Activated CD4-positive, alpha-beta T cell treated with anti-CD3 and anti-CD28 coated beads, Interleukin-2, amount 10 ng/mL, durations not matched to agents 7 days and 5 days (primary cell): ENCODE data around the gene TEX47. TPM values are rescaled to one million over a fixed set of nuclear protein-coding genes. Genes with fewer than 3 reads are reported as not detected.

Source experiments
- CTCF ChIA-PET: fragments of 350-600 bp; sonication (Branson Sonifier 250); formaldehyde crosslinking; loops from one replicate; lab custom pipeline; 2021; ENCODE audit warnings: antibody characterized with exemption; lab: Charles Lee
- POLR2A ChIA-PET: fragments of 350-600 bp; sonication (Branson Sonifier 250); formaldehyde crosslinking; loops from one replicate; lab custom pipeline; 2021; ENCODE audit warnings: antibody characterized with exemption; lab: Charles Lee
- DNase-seq: peaks from one replicate; pipeline ENCODE4 v3.0.0-alpha.2; 2020
- H3K27ac Mint-ChIP-seq: one replicate; pipeline ENCODE4 v1.8.0; 2021; ENCODE audit warnings: mild to moderate bottlenecking, moderate library complexity, mixed read lengths
- H3K27me3 Mint-ChIP-seq: one replicate; pipeline ENCODE4 v1.8.0; 2021; ENCODE audit warnings: mixed read lengths
- H3K36me3 Mint-ChIP-seq: one replicate; pipeline ENCODE4 v1.8.0; 2021; ENCODE audit warnings: low read depth, mixed read lengths
- H3K4me1 Mint-ChIP-seq: one replicate; pipeline ENCODE4 v1.8.0; 2021; ENCODE audit warnings: mixed read lengths
- H3K4me3 Mint-ChIP-seq: one replicate; pipeline ENCODE4 v1.8.0; 2021; ENCODE audit warnings: mild to moderate bottlenecking, moderate library complexity, mixed read lengths
- H3K9me3 Mint-ChIP-seq: one replicate; pipeline ENCODE4 v1.8.0; 2021; ENCODE audit warnings: mixed read lengths
- total RNA-seq, 2 experiments: library from RNA; stranded (reverse); gene quantifications; one replicate each; pipeline ENCODE4 v1.2.3, GENCODE V29; 2021

Gene TEX47
- total RNA-seq, result not detected

GRCh38 chr7:88795553-88795952, at the start of gene TEX47:
Gene TEX47 (minus strand): TSS chr7:88795737. CDS start chr7:88794942, 795 bp downstream.
- no peaks in the 10 kb centered on the region for H3K9me3 Mint-ChIP-seq
- CTCF ChIA-PET, result interaction anchor here (0.6 kb wide), 1 partner anchor 380 kb away, joined by 3 read pairs; no protein-coding TSS in a partner anchor
- H3K4me1 Mint-ChIP-seq, result no peaks in the 10 kb centered on the region
- DNase-seq, result no peak
- H3K27ac Mint-ChIP-seq, result no peak within 1 kb of the TSS
- no peak within 1 kb of the TSS for H3K4me3 Mint-ChIP-seq
- H3K36me3 Mint-ChIP-seq, result no peaks in the 10 kb centered on the region
- H3K27me3 Mint-ChIP-seq, result no peaks in the 10 kb centered on the region
- POLR2A ChIA-PET, result no interaction called here

- no peak overlapping the region for H3K27ac Mint-ChIP-seq
- CTCF ChIA-PET, result no interaction called here
- no peak for DNase-seq
- no peaks in the 10 kb centered on the region for H3K27me3 Mint-ChIP-seq
- no peak overlapping the region for H3K4me3 Mint-ChIP-seq
- H3K4me1 Mint-ChIP-seq, result no peaks in the 10 kb centered on the region
- H3K9me3 Mint-ChIP-seq, result no peaks in the 10 kb centered on the region
- POLR2A ChIA-PET, result no interaction called here
- no peaks in the 10 kb centered on the region for H3K36me3 Mint-ChIP-seq
These were observed 49.6 kb upstream of the TEX47 start for GRCh38 chr7:88845091-88845490.

GRCh38 chr7:88842201-88842600, 46.7 kb upstream of the TEX47 start:
- POLR2A ChIA-PET, result no interaction called here
- H3K9me3 Mint-ChIP-seq, result no peaks in the 10 kb centered on the region
- H3K27me3 Mint-ChIP-seq, result no peaks in the 10 kb centered on the region
- no peak overlapping the region for H3K27ac Mint-ChIP-seq
- no peaks in the 10 kb centered on the region for H3K36me3 Mint-ChIP-seq
- no peak for DNase-seq
- CTCF ChIA-PET, result no interaction called here
- H3K4me3 Mint-ChIP-seq, result no peak overlapping the region
- no peaks in the 10 kb centered on the region for H3K4me1 Mint-ChIP-seq

GRCh38 chr7:88835147-88835728, 39.7 kb upstream of the TEX47 start:
- H3K27me3 Mint-ChIP-seq, result no peaks in the 10 kb centered on the region
- no peaks in the 10 kb centered on the region for H3K4me1 Mint-ChIP-seq
- no peak overlapping the region for H3K4me3 Mint-ChIP-seq
- ChIA-PET POLR2A (interaction anchor here (0.6 kb wide), 1 partner anchor 120 kb away, joined by 4 read pairs; no protein-coding TSS in a partner anchor), CTCF (interaction anchor here (0.6 kb wide), 1 partner anchor 1024 kb away, joined by 5 read pairs; no protein-coding TSS in a partner anchor)
- H3K27ac Mint-ChIP-seq, result no peak overlapping the region
- DNase-seq, result no peak
- H3K36me3 Mint-ChIP-seq, result no peaks in the 10 kb centered on the region
- no peaks in the 10 kb centered on the region for H3K9me3 Mint-ChIP-seq

DNA sequence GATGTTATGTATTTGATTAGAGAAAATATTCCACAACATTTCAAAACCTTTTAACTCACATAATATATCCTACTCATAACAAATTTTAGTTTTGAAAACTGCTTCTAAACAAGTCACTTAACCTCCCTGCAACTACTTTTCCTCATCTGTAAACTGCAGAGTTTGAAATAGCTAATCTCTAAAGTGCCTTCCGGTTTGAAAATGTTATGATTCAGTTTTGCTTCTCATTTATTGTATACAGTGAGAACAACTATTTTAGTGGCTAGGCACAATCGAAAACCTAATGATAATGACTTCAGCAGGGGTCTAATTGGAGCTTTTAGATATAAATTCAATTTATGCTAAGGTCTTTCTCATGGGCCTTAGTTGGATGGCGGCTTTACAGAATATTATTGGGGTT, 30.7 kb upstream of the TEX47 start:
- POLR2A ChIA-PET, result no interaction called here
- DNase-seq, result no peak
- Mint-ChIP-seq H3K27me3 (no peaks in the 10 kb centered on the region), H3K4me3 (no peak overlapping the region), H3K27ac (no peak overlapping the region), H3K4me1 (no peaks in the 10 kb centered on the region), H3K36me3 (no peaks in the 10 kb centered on the region), H3K9me3 (peaks cover 2% of the 10 kb centered on the region)
- CTCF ChIA-PET, result no interaction called here

DNA sequence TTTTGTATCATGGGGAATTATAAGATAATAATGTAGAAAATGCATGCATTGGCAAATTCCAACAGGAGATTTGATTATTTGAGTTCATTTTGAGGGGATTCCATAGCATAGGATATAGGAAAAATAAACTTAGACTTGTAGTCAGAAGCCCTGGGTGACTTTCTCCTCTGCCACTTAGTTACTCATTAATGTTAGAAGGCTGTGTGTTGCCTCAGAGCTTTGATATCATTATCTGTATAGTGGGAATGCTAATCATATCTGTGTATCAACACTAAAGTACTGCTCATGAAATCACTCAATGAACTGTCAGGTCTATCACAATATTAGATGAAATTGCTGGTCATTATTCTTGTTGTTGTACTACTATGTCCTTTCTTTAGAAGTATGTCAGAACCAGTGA, 23.0 kb upstream of the TEX47 start:
- ChIA-PET POLR2A (no interaction called here), CTCF (interaction anchor here (0.6 kb wide), 1 partner anchor 15 kb away, joined by 3 read pairs; no protein-coding TSS in a partner anchor)
- no peak overlapping the region for H3K27ac Mint-ChIP-seq
- H3K4me3 Mint-ChIP-seq, result no peak overlapping the region
- H3K4me1 Mint-ChIP-seq, result no peaks in the 10 kb centered on the region
- DNase-seq, result no peak
- no peaks in the 10 kb centered on the region for H3K36me3 Mint-ChIP-seq
- no peaks in the 10 kb centered on the region for H3K27me3 Mint-ChIP-seq
- no peaks in the 10 kb centered on the region for H3K9me3 Mint-ChIP-seq

- CTCF ChIA-PET, result no interaction called here
- H3K36me3 Mint-ChIP-seq, result no peaks in the 10 kb centered on the region
- no peak overlapping the region for H3K4me3 Mint-ChIP-seq
- POLR2A ChIA-PET, result no interaction called here
- no peaks in the 10 kb centered on the region for H3K4me1 Mint-ChIP-seq
- no peaks in the 10 kb centered on the region for H3K27me3 Mint-ChIP-seq
- DNase-seq, result no peak
- no peak overlapping the region for H3K27ac Mint-ChIP-seq
- H3K9me3 Mint-ChIP-seq, result no peaks in the 10 kb centered on the region
These were observed 10.9 kb upstream of the TEX47 start for GRCh38 chr7:88806280-88807037.

DNA sequence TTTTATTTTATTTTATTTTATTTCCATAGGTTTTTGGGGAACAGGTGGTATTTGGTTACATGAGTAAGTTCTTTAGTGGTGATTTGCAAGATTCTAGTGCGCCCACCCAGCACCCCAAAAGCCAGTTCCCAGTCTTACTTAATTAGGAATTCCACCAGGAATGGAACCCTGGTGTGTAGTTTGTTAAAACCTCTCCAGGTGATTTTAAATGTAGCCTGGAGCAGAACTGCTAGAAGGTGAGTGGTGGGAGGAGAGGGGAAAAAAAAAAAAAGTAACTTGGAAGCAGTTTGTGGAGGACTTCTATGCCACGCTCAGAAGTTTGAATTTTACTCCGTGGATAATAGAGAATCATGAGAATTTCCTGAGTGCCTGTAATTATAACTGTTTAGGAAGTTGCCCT, 5.5 kb upstream of the TEX47 start:
- POLR2A ChIA-PET, result no interaction called here
- Mint-ChIP-seq H3K27me3 (no peaks in the 10 kb centered on the region), H3K4me1 (no peaks in the 10 kb centered on the region), H3K27ac (no peak overlapping the region), H3K36me3 (no peaks in the 10 kb centered on the region), H3K4me3 (no peak overlapping the region), H3K9me3 (no peaks in the 10 kb centered on the region)
- DNase-seq, result no peak
- CTCF ChIA-PET, result no interaction called here

DNA sequence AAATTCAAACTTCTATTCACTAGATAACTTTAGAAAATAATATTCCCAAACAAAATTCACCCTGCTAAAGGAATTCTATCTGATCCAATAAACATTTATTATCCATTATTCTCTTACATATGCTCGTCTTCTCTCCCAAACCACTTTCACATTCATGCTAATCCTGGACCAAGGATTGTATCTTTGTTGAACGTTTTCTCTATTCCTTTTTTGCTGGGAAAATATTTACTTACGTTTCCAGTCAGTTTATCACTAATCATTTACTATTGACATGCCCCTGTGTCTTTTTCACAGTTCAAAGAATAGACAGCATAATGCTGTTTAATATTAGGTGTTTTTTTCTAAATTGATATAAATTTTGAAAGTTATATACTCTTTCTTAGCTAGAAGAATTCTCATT, 3.2 kb downstream of the TEX47 start:
- ChIA-PET CTCF (interaction anchor here (1.0 kb wide), 1 partner anchor 830 kb away, joined by 3 read pairs; no protein-coding TSS in a partner anchor), POLR2A (no interaction called here)
- Mint-ChIP-seq H3K27me3 (no peaks in the 10 kb centered on the region), H3K9me3 (no peaks in the 10 kb centered on the region), H3K4me1 (no peaks in the 10 kb centered on the region), H3K4me3 (no peak overlapping the region), H3K36me3 (no peaks in the 10 kb centered on the region), H3K27ac (no peak overlapping the region)
- DNase-seq, result no peak

DNA sequence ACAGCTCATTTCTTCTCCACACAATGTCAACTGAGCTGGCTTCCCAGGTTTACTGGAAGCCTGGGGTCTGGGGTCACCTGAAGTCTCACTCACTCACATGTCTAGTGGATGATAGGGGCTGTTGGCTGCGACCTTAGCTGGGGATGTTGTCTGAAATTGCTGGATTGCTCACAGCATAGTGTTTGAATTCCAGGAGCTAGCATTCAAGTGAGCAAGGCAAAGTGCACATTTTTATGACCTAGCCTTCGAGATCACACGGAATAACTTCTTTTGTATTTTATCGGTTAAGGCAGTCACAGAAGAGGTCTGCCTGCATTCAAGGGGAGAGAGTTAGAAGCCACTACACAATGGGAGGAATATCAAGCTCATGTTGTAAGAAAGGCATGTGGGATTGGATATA, 3.6 kb downstream of the TEX47 start:
- H3K27me3 Mint-ChIP-seq, result no peaks in the 10 kb centered on the region
- POLR2A ChIA-PET, result no interaction called here
- no peak for DNase-seq
- H3K4me3 Mint-ChIP-seq, result no peak overlapping the region
- H3K36me3 Mint-ChIP-seq, result no peaks in the 10 kb centered on the region
- H3K4me1 Mint-ChIP-seq, result no peaks in the 10 kb centered on the region
- no peaks in the 10 kb centered on the region for H3K9me3 Mint-ChIP-seq
- no peak overlapping the region for H3K27ac Mint-ChIP-seq
- CTCF ChIA-PET, result interaction anchor here (0.9 to 1.0 kb wide), 2 partner anchors 16 to 831 kb away, joined by 3 read pairs; no protein-coding TSS in a partner anchor

DNA sequence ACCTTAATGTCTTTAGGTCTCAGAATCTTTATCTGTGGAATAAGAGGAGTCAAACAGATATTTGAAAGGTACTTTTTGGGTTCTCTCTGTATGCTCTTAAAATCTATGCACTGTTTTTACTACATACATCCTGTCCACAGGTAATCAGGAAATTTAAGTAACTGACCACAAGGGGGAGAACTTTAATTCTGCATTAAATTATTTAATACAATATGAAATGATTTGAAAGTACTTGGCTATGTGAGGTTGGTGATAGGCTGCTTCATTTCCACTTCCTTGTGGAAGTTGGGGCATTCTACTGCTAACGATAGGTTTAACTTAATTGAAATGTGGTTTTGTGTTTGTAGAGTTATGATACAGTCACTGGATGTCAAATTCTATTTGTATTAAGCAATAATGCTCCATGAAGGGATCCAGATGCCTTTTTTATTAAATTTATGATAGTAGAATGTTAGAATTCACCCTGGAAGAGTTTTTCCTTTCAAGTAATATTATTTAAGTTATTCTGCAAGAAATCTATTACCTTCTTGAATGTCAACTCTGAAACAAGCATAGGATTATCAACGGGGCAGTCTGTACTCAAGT, 6.0 kb downstream of the TEX47 start:
- ChIA-PET CTCF (no interaction called here), POLR2A (no interaction called here)
- no peaks in the 10 kb centered on the region for H3K4me1 Mint-ChIP-seq
- no peaks in the 10 kb centered on the region for H3K36me3 Mint-ChIP-seq
- no peaks in the 10 kb centered on the region for H3K9me3 Mint-ChIP-seq
- no peaks in the 10 kb centered on the region for H3K27me3 Mint-ChIP-seq
- H3K4me3 Mint-ChIP-seq, result no peak overlapping the region
- DNase-seq, result no peak
- no peak overlapping the region for H3K27ac Mint-ChIP-seq

- Mint-ChIP-seq H3K27ac (no peak overlapping the region), H3K27me3 (no peaks in the 10 kb centered on the region), H3K36me3 (no peaks in the 10 kb centered on the region), H3K4me3 (no peak overlapping the region), H3K9me3 (no peaks in the 10 kb centered on the region), H3K4me1 (no peaks in the 10 kb centered on the region)
- ChIA-PET POLR2A (no interaction called here), CTCF (no interaction called here)
- DNase-seq, result no peak
These were observed 7.8 kb downstream of the TEX47 start for GRCh38 chr7:88787777-88788176.

- ChIA-PET POLR2A (no interaction called here), CTCF (interaction anchor here (0.8 kb wide), 1 partner anchor 16 kb away, joined by 3 read pairs; no protein-coding TSS in a partner anchor)
- Mint-ChIP-seq H3K27ac (no peak overlapping the region), H3K9me3 (no peaks in the 10 kb centered on the region), H3K4me1 (no peaks in the 10 kb centered on the region), H3K27me3 (no peaks in the 10 kb centered on the region), H3K4me3 (no peak overlapping the region), H3K36me3 (no peaks in the 10 kb centered on the region)
- no peak for DNase-seq
These were observed 19.7 kb downstream of the TEX47 start for GRCh38 chr7:88775838-88776237.
